CD4-positive, CD25-positive, alpha-beta regulatory T cell (primary cell): ENCODE results near the gene LIM2. TPM values are rescaled to one million over a fixed set of nuclear protein-coding genes. Genes with fewer than 3 reads are reported as not detected.

Experiments used
- ATAC-seq, 2 donors: fragments of 150-1000 bp; cut with Tn5 transposase; one replicate each; pipeline ENCODE4 v1.10.0; 2021; ENCODE audit warnings: low read depth in 2 of 2, moderate number of reproducible peaks in 2 of 2, moderate library complexity in 1 of 2
- DNase-seq, 3 donors: peaks; one replicate each; pipeline versions ENCODE4 v3.0.0 to v3.0.0-alpha.2; 2012 to 2022; ENCODE audit warnings: mixed read lengths in 1 of 3
- H3K27ac ChIP-seq: one replicate; pipeline ENCODE4 v1.7.0; 2013; ENCODE audit warnings: mild to moderate bottlenecking, low read length; ENCODE audit not compliant: insufficient read depth, poor library complexity, severe bottlenecking
- H3K27me3 ChIP-seq: one replicate; pipeline ENCODE4 v1.7.0; 2013; ENCODE audit warnings: low read length; ENCODE audit not compliant: control insufficient read depth, insufficient read depth
- H3K36me3 ChIP-seq: one replicate; pipeline ENCODE4 v1.7.0; 2013; ENCODE audit warnings: mild to moderate bottlenecking, low read length, moderate library complexity; ENCODE audit not compliant: control insufficient read depth, insufficient read depth
- H3K4me1 ChIP-seq: 2 replicates; pipeline ENCODE4 v1.7.0; 2013; ENCODE audit warnings: mild to moderate bottlenecking, low read length; ENCODE audit not compliant: insufficient read depth, control insufficient read depth, poor library complexity, severe bottlenecking
- H3K4me3 ChIP-seq: one replicate; pipeline ENCODE4 v1.7.0; 2013; ENCODE audit warnings: low read depth, mild to moderate bottlenecking, low read length, moderate library complexity
- H3K9me3 ChIP-seq, 2 experiments: 1 replicate in 1 of 2; 2 replicates in 1 of 2; pipeline ENCODE4 v1.7.0; 2013; ENCODE audit warnings: low read length in 2 of 2, mild to moderate bottlenecking in 1 of 2, moderate library complexity in 1 of 2; ENCODE audit not compliant: control insufficient read depth in 2 of 2
- H3K27ac Mint-ChIP-seq, 3 donors: one replicate each; pipeline ENCODE4 v1.8.0; 2020 to 2022; ENCODE audit warnings: mild to moderate bottlenecking in 3 of 3, mixed read lengths in 3 of 3, moderate library complexity in 2 of 3
- H3K27me3 Mint-ChIP-seq: one replicate; pipeline ENCODE4 v1.8.0; 2022; ENCODE audit warnings: mild to moderate bottlenecking, mixed read lengths
- H3K36me3 Mint-ChIP-seq: one replicate; pipeline ENCODE4 v1.8.0; 2020; ENCODE audit warnings: mixed read lengths
- H3K4me1 Mint-ChIP-seq, 4 donors: one replicate each; pipeline ENCODE4 v1.8.0; 2020 to 2022; ENCODE audit warnings: mixed read lengths in 4 of 4, mild to moderate bottlenecking in 1 of 4
- H3K4me3 Mint-ChIP-seq, 4 donors: one replicate each; pipeline ENCODE4 v1.8.0; 2020 to 2022; ENCODE audit warnings: mild to moderate bottlenecking in 4 of 4, mixed read lengths in 4 of 4, moderate library complexity in 3 of 4
- H3K9me3 Mint-ChIP-seq, 7 donors: one replicate each; pipeline ENCODE4 v1.8.0; 2020 to 2022; ENCODE audit warnings: mixed read lengths in 7 of 7, mild to moderate bottlenecking in 3 of 7, moderate library complexity in 2 of 7
- polyA plus RNA-seq, 4 donors: library from polyadenylated mRNA; unstranded; fragments of 300-500 nt; fragmentation: Illumina TruSeq; gene quantifications; one replicate each; pipeline ENCODE4 v1.2.3, GENCODE V29; 2021
- total RNA-seq: library from RNA; stranded (reverse); gene quantifications from one replicate; pipeline ENCODE4 v1.2.3, GENCODE V29; 2022

The LIM2 gene
- total and polyA plus RNA-seq, 5 donors from 2014 or later: not detected

DNA sequence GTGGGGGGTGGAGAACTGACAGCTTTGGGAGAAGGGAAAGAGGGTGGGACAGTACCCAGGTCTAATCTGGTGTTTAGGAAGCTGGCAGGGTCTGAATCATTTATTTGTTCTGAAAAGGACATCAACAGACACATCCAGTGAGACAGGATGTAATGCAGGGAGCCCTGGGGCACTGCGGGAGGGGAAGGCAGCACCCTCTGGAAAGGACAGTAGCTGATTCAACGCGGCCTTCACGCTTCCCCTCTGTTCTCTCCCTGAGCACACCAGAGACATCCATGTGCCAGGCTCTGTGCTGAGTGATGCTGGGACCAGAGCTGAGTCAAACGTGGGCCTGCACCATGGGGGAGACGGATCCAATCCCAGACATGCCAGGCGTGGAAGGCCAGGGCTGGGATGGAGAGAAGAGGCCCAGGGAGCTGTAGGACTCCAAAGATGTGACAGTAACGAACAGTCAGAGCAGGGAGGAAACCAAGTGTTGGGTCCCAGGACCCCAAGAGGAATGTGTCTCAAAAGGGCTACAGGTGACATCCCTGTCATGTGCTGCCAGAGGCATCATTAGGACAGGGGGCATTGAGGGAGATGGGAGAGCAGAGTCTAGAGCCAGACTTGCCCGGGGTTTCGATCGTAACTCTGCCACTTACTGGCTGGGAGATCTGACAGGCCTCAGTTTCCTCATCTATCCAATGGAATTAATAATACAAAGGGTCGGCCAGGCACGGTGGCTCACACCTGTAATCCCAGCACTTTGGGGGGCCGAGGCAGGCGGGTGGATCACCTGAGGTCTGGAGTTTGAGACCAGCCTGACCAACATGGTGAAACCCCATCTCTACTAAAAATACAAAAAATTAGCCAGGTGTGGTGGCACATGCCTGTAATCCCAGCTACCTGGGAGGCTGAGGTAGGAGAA, 23.3 kb downstream of the LIM2 start:
- H3K4me1 ChIP-seq: peaks cover 38% of the 10 kb centered on the region
- no peaks in the 10 kb centered on the region for H3K36me3 ChIP-seq
- peaks cover 0 to 56% (median 36%) of the 10 kb centered on the region in 4 donors for H3K4me1 Mint-ChIP-seq
- no peak for DNase-seq
- H3K36me3 Mint-ChIP-seq: no peaks in the 10 kb centered on the region
- H3K27me3 ChIP-seq: no peaks in the 10 kb centered on the region
- no peak overlapping the region for H3K27ac ChIP-seq
- peak overlapping the region in 1 of 3 donors; percentile 34 for H3K27ac Mint-ChIP-seq
- H3K27me3 Mint-ChIP-seq: no peaks in the 10 kb centered on the region
- H3K4me3 Mint-ChIP-seq: peak overlapping the region; percentile 69 to 94 (median 83)
- ATAC-seq: no peak
- no peak overlapping the region for H3K4me3 ChIP-seq
- no peaks in the 10 kb centered on the region for H3K9me3 Mint-ChIP-seq
- H3K9me3 ChIP-seq: no peaks in the 10 kb centered on the region

DNA sequence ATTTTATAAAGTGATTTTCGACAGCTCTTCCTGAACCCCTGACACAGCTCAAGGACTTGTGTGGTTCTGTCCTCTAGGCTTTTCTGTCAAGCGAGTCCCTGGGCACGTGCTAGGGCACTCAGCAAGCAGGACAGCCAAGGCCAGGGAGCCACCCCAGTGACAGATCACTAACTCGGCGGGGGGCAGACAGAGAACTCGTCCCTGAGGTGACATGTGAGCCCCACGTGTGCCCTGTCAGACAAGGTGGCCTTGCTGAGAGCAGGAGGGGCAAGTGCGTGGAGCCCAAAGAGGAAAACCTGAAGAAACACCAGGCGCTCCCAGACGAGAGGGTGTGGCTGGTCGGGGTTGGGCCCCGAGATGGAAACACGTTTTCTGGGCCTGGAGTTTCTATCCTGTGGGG, 26.5 kb downstream of the LIM2 start:
- Mint-ChIP-seq H3K4me3 (peak overlapping the region in 1 of 4 donors; percentile 65), H3K27me3 (no peaks in the 10 kb centered on the region), H3K36me3 (no peaks in the 10 kb centered on the region), H3K4me1 (peaks cover 4 to 47% (median 34%) of the 10 kb centered on the region in 4 donors), H3K27ac (no peak overlapping the region), H3K9me3 (no peaks in the 10 kb centered on the region)
- Histone ChIP-seq H3K9me3 (no peaks in the 10 kb centered on the region), H3K4me3 (no peak overlapping the region), H3K4me1 (peaks cover 19% of the 10 kb centered on the region), H3K36me3 (no peaks in the 10 kb centered on the region), H3K27me3 (no peaks in the 10 kb centered on the region), H3K27ac (no peak overlapping the region)
- no peak for ATAC-seq
- no peak for DNase-seq

GRCh38 chr19:51359294-51359693, 28.5 kb downstream of the LIM2 start:
- Mint-ChIP-seq H3K4me1 (peaks cover 14 to 52% (median 34%) of the 10 kb centered on the region in 4 donors), H3K4me3 (no peak overlapping the region), H3K36me3 (no peaks in the 10 kb centered on the region), H3K9me3 (no peaks in the 10 kb centered on the region), H3K27ac (peak overlapping the region in 1 of 3 donors; percentile 20), H3K27me3 (no peaks in the 10 kb centered on the region)
- Histone ChIP-seq H3K27ac (no peak overlapping the region), H3K9me3 (no peaks in the 10 kb centered on the region), H3K4me1 (peaks cover 16% of the 10 kb centered on the region), H3K4me3 (no peak overlapping the region), H3K36me3 (no peaks in the 10 kb centered on the region), H3K27me3 (no peaks in the 10 kb centered on the region)
- ATAC-seq (no peak), DNase-seq (no peak)

DNA sequence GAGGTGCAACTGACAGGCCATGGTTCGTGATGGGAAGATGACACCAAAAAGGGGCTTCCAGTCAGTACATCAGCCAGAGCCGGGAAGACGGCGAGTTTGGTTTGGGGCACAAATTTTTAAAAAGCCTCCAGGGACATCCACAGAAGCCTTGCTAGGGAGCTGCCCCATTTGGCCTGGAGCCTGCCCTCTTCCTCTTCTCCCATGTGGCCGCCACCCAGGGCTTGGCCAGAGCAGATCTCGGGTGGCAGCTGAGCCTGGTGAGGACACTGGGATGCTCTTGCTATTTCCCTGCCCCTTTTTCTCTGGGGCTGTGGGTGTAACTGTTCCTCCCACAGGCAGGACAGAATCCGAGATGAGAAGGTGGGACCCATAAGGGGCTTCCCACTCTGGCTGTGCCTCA, 29.8 kb downstream of the LIM2 start:
- H3K9me3 Mint-ChIP-seq: no peaks in the 10 kb centered on the region
- H3K4me1 Mint-ChIP-seq: peaks cover 14 to 42% (median 26%) of the 10 kb centered on the region in 4 donors
- no peak overlapping the region for H3K27ac Mint-ChIP-seq
- H3K4me1 ChIP-seq: peaks cover 14% of the 10 kb centered on the region
- no peaks in the 10 kb centered on the region for H3K36me3 Mint-ChIP-seq
- no peak overlapping the region for H3K27ac ChIP-seq
- no peaks in the 10 kb centered on the region for H3K27me3 ChIP-seq
- no peak overlapping the region for H3K4me3 ChIP-seq
- DNase-seq (no peak), ATAC-seq (no peak)
- no peaks in the 10 kb centered on the region for H3K36me3 ChIP-seq
- no peaks in the 10 kb centered on the region for H3K27me3 Mint-ChIP-seq
- H3K9me3 ChIP-seq: no peaks in the 10 kb centered on the region
- peak overlapping the region in 1 of 4 donors; percentile 21 for H3K4me3 Mint-ChIP-seq

DNA sequence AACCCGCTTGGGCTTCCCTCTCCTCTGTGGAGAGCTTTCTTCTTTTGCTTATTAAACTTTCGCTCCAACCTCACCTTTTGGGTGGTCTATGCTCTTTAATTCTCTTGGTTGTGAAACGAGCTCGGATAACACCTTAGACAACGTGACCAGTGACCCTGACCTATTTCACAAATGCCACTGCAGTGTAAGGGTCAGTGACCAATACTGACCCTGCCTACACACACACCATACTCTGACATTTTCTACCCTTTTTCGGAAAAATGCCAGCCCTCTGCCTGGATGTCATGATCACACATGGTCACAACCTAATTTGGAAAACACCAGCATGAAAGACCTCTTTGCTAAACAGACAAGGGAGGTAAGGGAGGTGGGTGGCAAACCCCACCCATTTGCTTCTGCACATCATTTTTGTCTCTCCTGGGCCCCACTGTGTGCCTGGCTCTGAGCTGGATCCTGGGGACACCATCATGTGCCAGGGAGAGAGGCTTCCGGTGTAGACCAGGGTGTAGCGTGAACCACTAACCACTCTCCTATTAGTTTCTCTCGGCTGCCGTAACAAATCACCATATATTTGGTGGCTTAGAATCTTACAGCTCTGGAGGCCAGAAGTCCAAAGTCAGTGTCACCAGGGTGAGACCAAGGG, 31.5 kb downstream of the LIM2 start:
- Histone ChIP-seq H3K27me3 (no peaks in the 10 kb centered on the region), H3K36me3 (peaks cover 5% of the 10 kb centered on the region), H3K9me3 (no peaks in the 10 kb centered on the region), H3K27ac (no peak overlapping the region), H3K4me3 (no peak overlapping the region), H3K4me1 (peaks cover 10% of the 10 kb centered on the region)
- H3K27me3 Mint-ChIP-seq: no peaks in the 10 kb centered on the region
- no peak for ATAC-seq
- H3K9me3 Mint-ChIP-seq: no peaks in the 10 kb centered on the region
- DNase-seq: no peak
- no peak overlapping the region for H3K4me3 Mint-ChIP-seq
- peaks cover 10 to 29% (median 19%) of the 10 kb centered on the region in 4 donors for H3K4me1 Mint-ChIP-seq
- H3K36me3 Mint-ChIP-seq: peaks cover 9% of the 10 kb centered on the region
- peak overlapping the region; percentile 32 to 86 (median 72) for H3K27ac Mint-ChIP-seq

GRCh38 chr19:51354742-51355148, 33.0 kb downstream of the LIM2 start:
- Histone ChIP-seq H3K4me1 (peaks cover 10% of the 10 kb centered on the region), H3K36me3 (peaks cover 15% of the 10 kb centered on the region), H3K4me3 (peak overlapping the region; percentile 55), H3K27me3 (no peaks in the 10 kb centered on the region), H3K9me3 (no peaks in the 10 kb centered on the region), H3K27ac (peak overlapping the region; percentile 17)
- Mint-ChIP-seq H3K27ac (peak overlapping the region; percentile 54 to 88 (median 84)), H3K9me3 (no peaks in the 10 kb centered on the region), H3K27me3 (no peaks in the 10 kb centered on the region), H3K4me3 (peak overlapping the region; percentile 4 to 76 (median 58)), H3K36me3 (peaks cover 16% of the 10 kb centered on the region), H3K4me1 (peaks cover 10 to 29% (median 19%) of the 10 kb centered on the region in 4 donors)
- ATAC-seq: peak; percentile 53 to 81
- peak in 2 of 3 donors; percentile 35 to 54 for DNase-seq

DNA sequence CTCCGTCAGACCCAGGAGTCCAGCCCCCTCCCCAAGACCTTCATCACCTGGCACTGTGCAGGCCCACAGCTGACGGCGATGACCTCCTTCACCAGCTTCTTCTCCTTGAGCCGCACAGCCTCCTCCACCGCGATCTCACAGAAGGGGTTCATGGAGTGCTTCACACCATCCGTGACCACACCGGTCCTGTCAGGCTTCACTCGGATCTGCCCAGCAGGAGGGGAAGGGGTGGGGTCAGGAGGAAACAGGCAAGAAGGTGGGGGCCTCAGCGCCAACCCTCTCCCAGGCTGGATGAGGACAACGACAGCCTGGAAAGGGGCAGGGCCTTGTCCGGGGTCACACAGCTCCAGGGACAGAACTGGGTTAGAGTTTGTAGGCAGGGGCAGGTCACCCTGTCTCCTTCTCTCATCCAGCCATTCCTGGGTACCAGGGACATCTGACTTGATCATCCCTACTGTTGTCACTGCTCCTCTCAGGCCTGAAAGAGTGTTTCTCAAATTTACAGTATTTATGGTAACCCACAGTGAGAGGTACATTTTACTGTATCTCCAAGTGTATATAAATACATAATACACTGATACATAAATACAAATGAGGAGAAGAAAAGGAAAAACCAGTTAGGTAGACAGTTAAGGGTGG, 33.6 kb downstream of the LIM2 start:
- no peak for ATAC-seq

More for the DNA sequence above, 33.6 kb downstream of the LIM2 start:
- H3K36me3 ChIP-seq: peaks cover 15% of the 10 kb centered on the region
- Mint-ChIP-seq H3K4me1 (peaks cover 10 to 29% (median 18%) of the 10 kb centered on the region in 4 donors), H3K27me3 (no peaks in the 10 kb centered on the region), H3K9me3 (no peaks in the 10 kb centered on the region), H3K4me3 (peak overlapping the region in 2 of 4 donors; percentile 71 to 76), H3K36me3 (peaks cover 16% of the 10 kb centered on the region), H3K27ac (peak overlapping the region in 2 of 3 donors; percentile 56 to 84)
- no peak for DNase-seq
- H3K4me3 ChIP-seq: peak overlapping the region; percentile 55
- peak overlapping the region; percentile 17 for H3K27ac ChIP-seq
- H3K9me3 ChIP-seq: no peaks in the 10 kb centered on the region
- peaks cover 10% of the 10 kb centered on the region for H3K4me1 ChIP-seq
- no peaks in the 10 kb centered on the region for H3K27me3 ChIP-seq
